ENCODE results near the gene TMEM120A.

DNA sequence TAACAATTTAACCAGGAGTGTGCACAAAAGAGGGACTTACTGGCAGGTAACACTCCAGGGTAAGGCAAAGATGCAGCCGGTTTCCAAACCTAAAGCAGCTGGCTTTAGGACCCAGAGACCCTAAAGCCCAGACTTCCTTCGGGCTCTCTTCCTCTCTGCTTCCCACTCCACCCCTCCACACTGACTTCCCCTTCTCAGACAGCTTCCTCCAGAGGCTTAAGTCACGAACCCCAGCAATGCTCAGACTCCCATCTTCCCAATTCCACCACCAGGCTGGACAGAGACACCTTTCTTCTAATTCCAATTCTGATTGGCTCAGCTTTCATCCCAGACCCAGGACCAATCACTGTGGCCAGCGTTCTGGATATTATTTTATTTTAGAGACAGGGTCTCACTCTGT, 28.6 kb upstream of the TMEM120A start:
- TF ChIP-seq, protein P1, sequence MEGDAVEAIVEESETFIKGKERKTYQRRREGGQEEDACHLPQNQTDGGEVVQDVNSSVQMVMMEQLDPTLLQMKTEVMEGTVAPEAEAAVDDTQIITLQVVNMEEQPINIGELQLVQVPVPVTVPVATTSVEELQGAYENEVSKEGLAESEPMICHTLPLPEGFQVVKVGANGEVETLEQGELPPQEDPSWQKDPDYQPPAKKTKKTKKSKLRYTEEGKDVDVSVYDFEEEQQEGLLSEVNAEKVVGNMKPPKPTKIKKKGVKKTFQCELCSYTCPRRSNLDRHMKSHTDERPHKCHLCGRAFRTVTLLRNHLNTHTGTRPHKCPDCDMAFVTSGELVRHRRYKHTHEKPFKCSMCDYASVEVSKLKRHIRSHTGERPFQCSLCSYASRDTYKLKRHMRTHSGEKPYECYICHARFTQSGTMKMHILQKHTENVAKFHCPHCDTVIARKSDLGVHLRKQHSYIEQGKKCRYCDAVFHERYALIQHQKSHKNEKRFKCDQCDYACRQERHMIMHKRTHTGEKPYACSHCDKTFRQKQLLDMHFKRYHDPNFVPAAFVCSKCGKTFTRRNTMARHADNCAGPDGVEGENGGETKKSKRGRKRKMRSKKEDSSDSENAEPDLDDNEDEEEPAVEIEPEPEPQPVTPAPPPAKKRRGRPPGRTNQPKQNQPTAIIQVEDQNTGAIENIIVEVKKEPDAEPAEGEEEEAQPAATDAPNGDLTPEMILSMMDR (IDR thresholded peaks at IDR 0.05 in 4 of 5, conservative IDR thresholded peaks at IDR 0.05 in 1 of 5) = no peak
- no peak for TF ChIP-seq POLR2A (IDR thresholded peaks at IDR 0.05)

All from gastrocnemius medialis (tissue), 4 donors.